ENCODE results near the gene CEMIP.

The CEMIP gene

DNA sequence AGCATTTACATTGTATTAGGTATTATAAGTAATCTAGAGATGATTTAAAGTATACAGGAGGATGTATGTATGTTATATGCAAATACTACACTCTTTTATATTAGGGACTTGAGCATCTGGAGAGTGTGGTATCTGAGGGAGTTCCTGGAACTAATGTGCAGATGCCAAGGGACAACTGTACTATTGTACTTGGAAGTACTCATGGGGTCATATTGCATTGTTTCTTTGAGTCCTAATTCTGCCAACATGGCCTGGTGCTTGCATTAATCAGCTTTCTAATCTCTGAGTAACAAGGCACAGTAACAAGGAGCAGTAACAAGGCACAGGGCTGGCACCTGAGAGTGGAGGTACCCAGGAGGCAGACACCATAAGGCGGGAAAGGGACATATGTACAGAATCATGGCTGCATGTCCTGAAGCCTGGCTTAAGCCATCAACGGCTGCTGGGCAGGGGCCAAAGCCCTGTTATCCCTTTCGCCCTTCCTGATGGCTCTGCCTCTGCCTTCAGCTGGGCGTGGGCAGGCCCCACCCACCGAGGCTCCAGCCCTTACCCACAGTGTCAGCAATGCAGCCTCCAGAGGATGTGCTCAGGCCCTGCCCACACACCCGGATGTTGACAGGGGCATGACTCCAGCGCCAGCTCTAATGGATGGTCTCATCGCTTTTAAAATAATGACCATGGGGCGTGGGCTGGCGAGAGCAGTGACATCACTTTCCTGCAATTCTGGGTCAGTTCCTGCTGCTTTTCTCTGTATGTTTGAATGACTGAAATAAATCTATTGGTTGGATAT is 22.9 kb downstream of the CEMIP start:
- DNase-seq: no peak
- H3K9me3 ChIP-seq: no peaks in the 10 kb centered on the region
- no peaks in the 10 kb centered on the region for H3K36me3 ChIP-seq
- H3K27ac ChIP-seq: no peak overlapping the region
- no peaks in the 10 kb centered on the region for H3K27me3 ChIP-seq
- intact Hi-C loops (cut with DNase I; ENCODE audit: low total_unique reads): loop anchor here (2.0 kb wide), 1 partner anchor 165 kb away; no protein-coding TSS in a partner anchor
- TF ChIP-seq, protein P1, sequence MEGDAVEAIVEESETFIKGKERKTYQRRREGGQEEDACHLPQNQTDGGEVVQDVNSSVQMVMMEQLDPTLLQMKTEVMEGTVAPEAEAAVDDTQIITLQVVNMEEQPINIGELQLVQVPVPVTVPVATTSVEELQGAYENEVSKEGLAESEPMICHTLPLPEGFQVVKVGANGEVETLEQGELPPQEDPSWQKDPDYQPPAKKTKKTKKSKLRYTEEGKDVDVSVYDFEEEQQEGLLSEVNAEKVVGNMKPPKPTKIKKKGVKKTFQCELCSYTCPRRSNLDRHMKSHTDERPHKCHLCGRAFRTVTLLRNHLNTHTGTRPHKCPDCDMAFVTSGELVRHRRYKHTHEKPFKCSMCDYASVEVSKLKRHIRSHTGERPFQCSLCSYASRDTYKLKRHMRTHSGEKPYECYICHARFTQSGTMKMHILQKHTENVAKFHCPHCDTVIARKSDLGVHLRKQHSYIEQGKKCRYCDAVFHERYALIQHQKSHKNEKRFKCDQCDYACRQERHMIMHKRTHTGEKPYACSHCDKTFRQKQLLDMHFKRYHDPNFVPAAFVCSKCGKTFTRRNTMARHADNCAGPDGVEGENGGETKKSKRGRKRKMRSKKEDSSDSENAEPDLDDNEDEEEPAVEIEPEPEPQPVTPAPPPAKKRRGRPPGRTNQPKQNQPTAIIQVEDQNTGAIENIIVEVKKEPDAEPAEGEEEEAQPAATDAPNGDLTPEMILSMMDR (IDR thresholded peaks at IDR 0.05): no peak
- H3K4me1 ChIP-seq: no peaks in the 10 kb centered on the region
- H3K4me3 ChIP-seq: no peak overlapping the region

DNA sequence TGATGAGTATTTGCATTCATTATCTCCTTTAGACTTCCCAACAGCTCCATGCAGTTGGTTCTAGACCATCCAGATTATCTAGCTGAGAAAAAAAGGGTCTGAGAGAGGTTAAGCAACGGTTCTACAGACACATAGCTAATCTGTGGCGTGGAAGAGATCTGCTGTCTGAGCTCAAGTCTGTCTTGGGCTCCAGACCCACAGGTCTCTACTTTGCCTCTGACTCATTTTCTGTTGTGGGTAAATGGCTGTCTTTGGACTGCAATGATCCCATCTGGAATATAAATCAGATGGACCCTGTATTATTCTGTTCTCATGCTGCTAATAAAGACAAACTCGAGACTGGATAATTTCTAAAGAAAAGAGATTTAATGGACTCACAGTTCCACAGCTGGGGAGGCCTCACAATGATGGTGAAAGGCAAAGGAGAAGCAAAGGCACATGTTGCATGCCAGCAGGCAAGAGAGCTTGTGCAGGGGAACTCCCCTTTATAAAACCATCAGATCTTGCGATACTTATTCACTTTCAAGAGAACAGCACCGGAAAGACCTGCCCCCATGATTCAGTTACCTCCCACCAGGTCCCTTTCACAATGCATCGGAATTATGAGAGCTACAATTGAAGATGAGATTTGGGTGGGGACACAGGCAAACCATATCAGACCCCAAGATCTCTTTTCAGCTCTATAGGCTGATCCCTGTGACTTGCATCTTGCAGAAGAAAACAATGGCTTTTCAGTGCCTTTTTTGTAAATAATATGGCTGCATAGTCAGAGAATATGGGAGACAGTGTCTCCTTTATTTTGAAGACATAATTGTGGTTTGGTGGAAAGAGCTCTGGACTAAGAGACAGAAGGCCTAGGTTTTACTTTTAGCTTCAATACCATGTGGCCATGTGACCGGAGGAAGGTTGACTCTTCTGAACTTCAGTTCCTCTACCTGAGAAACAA is 24.7 kb downstream of the CEMIP start:
- Histone ChIP-seq H3K9me3 (no peaks in the 10 kb centered on the region), H3K27me3 (no peaks in the 10 kb centered on the region), H3K27ac (no peak overlapping the region), H3K36me3 (no peaks in the 10 kb centered on the region), H3K4me3 (no peak overlapping the region), H3K4me1 (no peaks in the 10 kb centered on the region)
- DNase-seq: no peak
- intact Hi-C loops (cut with DNase I; ENCODE audit: low total_unique reads): loop anchor here (2.0 kb wide), 1 partner anchor 163 kb away; no protein-coding TSS in a partner anchor
- TF ChIP-seq, protein P1 (IDR thresholded peaks at IDR 0.05): no peak

DNA sequence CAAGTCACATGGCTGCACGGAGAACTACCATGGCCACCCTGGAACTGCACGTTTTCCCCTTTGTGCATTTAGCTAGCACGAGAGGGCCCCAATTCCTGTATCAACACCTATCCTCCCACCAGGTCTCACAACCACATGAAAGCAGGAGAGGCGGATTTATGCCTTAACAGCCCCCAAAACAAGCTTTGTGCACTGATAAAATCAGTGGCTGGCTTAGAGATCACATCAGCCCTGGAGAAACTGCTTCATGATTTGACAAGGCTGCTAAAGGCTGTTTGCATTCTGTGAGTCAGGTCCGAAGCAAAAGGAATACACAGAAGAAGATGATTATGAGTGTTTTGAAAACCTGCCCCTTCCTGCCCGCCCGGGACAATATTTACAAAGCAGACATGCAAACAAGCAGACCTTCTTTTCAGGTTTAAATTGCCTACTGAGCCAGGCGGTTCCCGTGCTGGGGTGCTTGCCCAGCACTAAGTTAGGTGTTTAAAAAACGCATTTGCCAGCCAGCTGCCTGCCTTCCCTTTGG is 25.9 kb downstream of the CEMIP start:
- intact Hi-C loops (cut with DNase I; ENCODE audit: low total_unique reads): no loop called here
- Histone ChIP-seq H3K4me1 (no peaks in the 10 kb centered on the region), H3K36me3 (no peaks in the 10 kb centered on the region), H3K4me3 (no peak overlapping the region), H3K9me3 (no peaks in the 10 kb centered on the region), H3K27me3 (no peaks in the 10 kb centered on the region), H3K27ac (no peak overlapping the region)
- TF ChIP-seq, protein P1 (IDR thresholded peaks at IDR 0.05): no peak
- no peak for DNase-seq

DNA sequence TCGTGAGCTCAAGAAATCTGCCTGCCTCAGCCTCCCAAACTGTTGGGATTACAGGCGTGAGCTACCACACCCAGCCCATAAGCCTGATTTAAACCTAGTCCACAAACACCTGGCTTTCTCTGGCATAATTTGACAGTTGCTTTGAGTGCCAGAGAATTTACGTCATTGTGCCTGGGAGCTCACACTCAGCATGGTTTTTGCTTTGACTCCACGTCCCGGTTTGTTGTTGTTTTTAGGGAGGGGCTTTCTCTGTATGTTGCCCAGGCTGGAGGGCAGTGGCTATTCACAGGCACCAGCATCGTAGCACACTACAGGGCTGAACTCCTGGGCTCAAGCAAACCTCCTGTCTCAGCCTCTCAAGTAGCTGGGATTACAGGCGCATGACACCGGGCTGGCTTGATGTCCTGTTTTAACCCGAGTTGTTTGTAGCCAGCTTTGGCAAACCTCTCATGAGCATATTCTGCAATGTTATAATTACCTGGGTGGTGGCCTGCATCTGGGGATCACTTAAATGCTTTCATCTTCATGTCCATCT is 32.7 kb downstream of the CEMIP start:
- no peak overlapping the region for H3K27ac ChIP-seq
- no peaks in the 10 kb centered on the region for H3K27me3 ChIP-seq
- DNase-seq: no peak
- TF ChIP-seq, protein P1 (IDR thresholded peaks at IDR 0.05): no peak
- intact Hi-C loops (cut with DNase I; ENCODE audit: low total_unique reads): no loop called here
- H3K4me3 ChIP-seq: no peak overlapping the region
- H3K9me3 ChIP-seq: no peaks in the 10 kb centered on the region
- peaks cover 0 to 18% (median 0%) of the 10 kb centered on the region in 4 donors for H3K4me1 ChIP-seq
- no peaks in the 10 kb centered on the region for H3K36me3 ChIP-seq

DNA sequence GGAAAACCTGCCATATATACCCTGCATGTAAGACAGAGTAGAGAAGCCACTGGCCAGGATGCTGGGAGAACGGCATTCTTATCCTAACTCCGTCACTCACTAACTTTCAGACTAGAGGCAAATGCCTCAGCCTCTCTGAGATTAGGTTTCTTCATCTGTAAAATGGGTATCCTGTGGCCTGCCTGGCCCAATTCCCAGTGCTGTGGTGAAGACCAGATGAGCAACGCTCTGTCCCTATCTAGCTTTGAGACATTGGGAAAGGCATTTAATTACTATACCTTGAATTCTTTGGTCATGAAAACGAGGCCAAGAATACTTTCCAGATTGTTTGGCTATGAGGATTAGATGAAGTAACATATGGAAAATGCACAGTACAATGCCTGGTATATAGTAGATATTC is 35.9 kb downstream of the CEMIP start:
- intact Hi-C loops (cut with DNase I; ENCODE audit: low total_unique reads): no loop called here
- Histone ChIP-seq H3K27ac (peak overlapping the region in 1 of 2 donors; percentile 13), H3K27me3 (no peaks in the 10 kb centered on the region), H3K36me3 (no peaks in the 10 kb centered on the region), H3K4me3 (no peak overlapping the region), H3K4me1 (peaks cover 0 to 39% (median 13%) of the 10 kb centered on the region in 4 donors), H3K9me3 (no peaks in the 10 kb centered on the region)
- TF ChIP-seq, protein P1 (IDR thresholded peaks at IDR 0.05): no peak
- DNase-seq: no peak

Data from tibial artery (tissue), 4 donors.